Neural crest cell (in vitro differentiated cells): ENCODE data around the gene BEST3. TPM values are rescaled to one million over a fixed set of nuclear protein-coding genes. Genes with fewer than 3 reads are reported as not detected.
A peak's percentile ranks its signal among the peaks of the same experiment; 100 is the strongest.

Experiments used
- DNase-seq: peaks from one replicate; pipeline ENCODE4 v3.0.0; 2021; ENCODE audit warnings: low read depth, mixed read lengths, low spot score
- H3K27ac Mint-ChIP-seq: one replicate; pipeline ENCODE4 v1.8.0; 2021; ENCODE audit warnings: mild to moderate bottlenecking, mixed read lengths; ENCODE audit not compliant: unreplicated experiment
- H3K27me3 Mint-ChIP-seq: 2 replicates; pipeline ENCODE4 v1.8.0; 2021; ENCODE audit warnings: low read depth, mild to moderate bottlenecking, mixed read lengths
- H3K36me3 Mint-ChIP-seq: 2 replicates; pipeline ENCODE4 v1.8.0; 2021; ENCODE audit warnings: low read depth, mild to moderate bottlenecking, mixed read lengths
- H3K4me1 Mint-ChIP-seq: 2 replicates; pipeline ENCODE4 v1.8.0; 2021; ENCODE audit warnings: mixed read lengths
- H3K4me3 Mint-ChIP-seq: one replicate; pipeline ENCODE4 v1.8.0; 2021; ENCODE audit warnings: mild to moderate bottlenecking, mixed read lengths
- H3K9me3 Mint-ChIP-seq: 2 replicates; pipeline ENCODE4 v1.8.0; 2021; ENCODE audit warnings: mixed read lengths
- total RNA-seq: library from RNA; stranded (reverse); gene quantifications from 2 replicates; pipeline ENCODE4 v1.2.1, GENCODE V29; 2021
- TF ChIP-seq, protein P1 (sequence below): fragments of 200-600 bp; sonication (generic); conservative IDR thresholded peaks from 2 replicates; pipeline ENCODE4 v1.5.0; 2021; ENCODE audit warnings: antibody characterized with exemption, mild to moderate bottlenecking

The BEST3 gene
- total RNA-seq, 1 donor from 2014 or later = not detected

DNA sequence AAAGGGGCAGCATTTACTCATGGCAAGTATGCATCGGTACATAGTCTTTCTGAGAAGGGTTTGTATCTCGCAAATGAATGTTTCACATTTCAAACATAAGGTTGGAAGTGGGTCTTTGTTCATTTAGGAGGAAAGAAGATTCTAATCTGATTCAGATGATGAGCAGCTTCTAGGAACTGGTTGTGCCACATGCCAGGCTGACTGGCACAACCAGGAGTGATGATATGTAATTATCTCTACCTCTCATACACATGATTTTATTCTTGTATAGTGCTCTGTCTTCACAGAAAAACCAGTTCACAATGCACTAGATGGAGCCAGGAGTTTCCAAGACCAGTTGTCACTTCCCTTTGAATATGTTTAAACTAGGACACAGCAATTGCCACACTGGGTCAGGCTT is 13.7 kb upstream of the BEST3 start:
- TF ChIP-seq, protein P1, sequence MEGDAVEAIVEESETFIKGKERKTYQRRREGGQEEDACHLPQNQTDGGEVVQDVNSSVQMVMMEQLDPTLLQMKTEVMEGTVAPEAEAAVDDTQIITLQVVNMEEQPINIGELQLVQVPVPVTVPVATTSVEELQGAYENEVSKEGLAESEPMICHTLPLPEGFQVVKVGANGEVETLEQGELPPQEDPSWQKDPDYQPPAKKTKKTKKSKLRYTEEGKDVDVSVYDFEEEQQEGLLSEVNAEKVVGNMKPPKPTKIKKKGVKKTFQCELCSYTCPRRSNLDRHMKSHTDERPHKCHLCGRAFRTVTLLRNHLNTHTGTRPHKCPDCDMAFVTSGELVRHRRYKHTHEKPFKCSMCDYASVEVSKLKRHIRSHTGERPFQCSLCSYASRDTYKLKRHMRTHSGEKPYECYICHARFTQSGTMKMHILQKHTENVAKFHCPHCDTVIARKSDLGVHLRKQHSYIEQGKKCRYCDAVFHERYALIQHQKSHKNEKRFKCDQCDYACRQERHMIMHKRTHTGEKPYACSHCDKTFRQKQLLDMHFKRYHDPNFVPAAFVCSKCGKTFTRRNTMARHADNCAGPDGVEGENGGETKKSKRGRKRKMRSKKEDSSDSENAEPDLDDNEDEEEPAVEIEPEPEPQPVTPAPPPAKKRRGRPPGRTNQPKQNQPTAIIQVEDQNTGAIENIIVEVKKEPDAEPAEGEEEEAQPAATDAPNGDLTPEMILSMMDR = no peak
- Mint-ChIP-seq H3K36me3 (no peaks in the 10 kb centered on the region), H3K4me1 (no peaks in the 10 kb centered on the region), H3K9me3 (peaks cover 2% of the 10 kb centered on the region), H3K27ac (no peak overlapping the region), H3K4me3 (no peak overlapping the region), H3K27me3 (no peaks in the 10 kb centered on the region)
- DNase-seq = no peak

DNA sequence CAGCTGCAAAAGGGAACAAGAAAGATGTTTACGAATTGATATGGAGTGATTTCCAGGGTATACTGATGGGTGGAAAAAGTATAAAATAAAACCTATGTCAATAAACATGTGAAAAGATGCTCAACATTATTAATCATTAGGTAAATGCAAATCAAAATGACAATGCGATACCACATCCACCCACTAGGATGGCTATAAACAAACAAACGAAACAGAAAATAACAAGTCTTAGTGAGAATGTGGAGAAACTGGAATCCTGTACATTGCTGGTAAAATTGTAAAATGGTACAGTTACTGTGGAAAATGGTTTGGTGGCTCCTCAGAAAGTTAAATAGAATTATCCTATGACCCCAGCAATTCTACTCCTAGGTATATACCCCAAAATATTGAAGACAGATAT is 9.5 kb upstream of the BEST3 start:
- Mint-ChIP-seq H3K9me3 (peaks cover 2% of the 10 kb centered on the region), H3K27ac (no peak overlapping the region), H3K4me1 (no peaks in the 10 kb centered on the region), H3K36me3 (no peaks in the 10 kb centered on the region), H3K27me3 (no peaks in the 10 kb centered on the region), H3K4me3 (no peak overlapping the region)
- no peak for DNase-seq
- TF ChIP-seq, protein P1 = peak; percentile 53

DNA sequence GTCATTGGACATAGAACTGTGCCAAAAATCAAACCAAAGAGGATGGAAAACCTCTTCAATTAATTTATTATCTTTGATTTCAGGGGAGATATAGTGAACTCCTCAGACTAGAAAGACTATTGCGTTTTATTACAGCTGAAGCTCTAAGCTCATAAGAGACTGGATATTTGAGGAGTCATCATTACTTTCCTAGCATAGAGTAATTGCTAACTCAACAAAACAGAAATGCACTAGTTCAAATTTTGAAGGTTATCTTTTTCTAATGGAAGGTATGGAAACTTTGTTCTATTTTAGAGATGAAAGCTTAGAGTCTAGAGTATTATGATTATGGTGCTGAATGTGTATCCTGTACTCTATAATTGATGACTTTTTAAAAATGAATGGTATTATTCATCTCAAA is 5.3 kb upstream of the BEST3 start:
- H3K4me1 Mint-ChIP-seq = no peaks in the 10 kb centered on the region
- H3K36me3 Mint-ChIP-seq = no peaks in the 10 kb centered on the region
- TF ChIP-seq, protein P1 = no peak
- no peaks in the 10 kb centered on the region for H3K9me3 Mint-ChIP-seq
- no peak for DNase-seq
- no peak overlapping the region for H3K4me3 Mint-ChIP-seq
- no peak overlapping the region for H3K27ac Mint-ChIP-seq
- no peaks in the 10 kb centered on the region for H3K27me3 Mint-ChIP-seq

DNA sequence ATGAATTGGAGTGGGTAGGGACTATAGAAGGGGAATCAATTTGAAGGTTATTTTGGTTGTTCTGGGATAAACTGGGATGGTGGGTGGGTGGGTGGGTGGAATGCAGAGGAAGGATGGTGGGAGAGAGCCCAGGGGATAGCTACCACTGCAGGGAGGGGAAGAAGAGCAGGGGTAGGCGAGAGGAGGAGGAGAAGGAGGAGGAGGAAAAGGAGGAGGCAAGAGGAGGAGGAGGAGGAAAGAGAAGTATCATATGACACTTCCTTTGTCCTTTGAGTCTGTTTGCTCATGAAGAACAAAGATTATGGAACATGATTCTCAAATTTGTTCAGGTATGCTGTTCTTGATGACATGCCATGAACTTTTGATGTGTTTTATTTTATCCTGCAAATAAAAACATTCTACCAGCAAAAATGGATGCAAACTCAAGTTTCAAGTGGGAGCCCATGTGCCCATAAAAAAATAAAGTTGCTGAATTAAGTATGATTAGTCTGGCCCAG is 4.1 kb upstream of the BEST3 start:
- no peak for DNase-seq
- TF ChIP-seq, protein P1 = no peak
- Mint-ChIP-seq H3K4me1 (no peaks in the 10 kb centered on the region), H3K4me3 (no peak overlapping the region), H3K9me3 (no peaks in the 10 kb centered on the region), H3K27ac (no peak overlapping the region), H3K36me3 (no peaks in the 10 kb centered on the region), H3K27me3 (no peaks in the 10 kb centered on the region)

DNA sequence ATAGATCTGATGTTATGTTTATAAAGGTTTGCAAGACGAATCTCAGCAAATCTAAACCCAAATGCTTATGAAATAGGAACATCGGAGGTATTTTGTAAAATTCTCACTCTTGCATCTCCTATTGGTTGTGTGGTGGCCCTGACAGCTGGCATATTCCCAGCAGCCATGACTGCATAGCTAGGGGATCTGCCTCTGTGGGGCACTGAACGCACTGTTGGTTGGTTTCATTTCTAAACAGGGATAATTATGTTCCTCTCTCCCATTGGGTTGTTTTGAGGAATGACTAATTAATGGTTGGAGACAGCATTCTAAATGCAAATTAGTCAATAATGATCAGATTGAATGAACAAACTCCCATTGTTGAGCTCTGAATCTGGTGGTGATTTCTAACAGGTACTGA is 2.7 kb upstream of the BEST3 start:
- no peaks in the 10 kb centered on the region for H3K36me3 Mint-ChIP-seq
- no peaks in the 10 kb centered on the region for H3K9me3 Mint-ChIP-seq
- DNase-seq = no peak
- H3K4me3 Mint-ChIP-seq = no peak overlapping the region
- no peaks in the 10 kb centered on the region for H3K27me3 Mint-ChIP-seq
- TF ChIP-seq, protein P1 = no peak
- H3K4me1 Mint-ChIP-seq = no peaks in the 10 kb centered on the region
- no peak overlapping the region for H3K27ac Mint-ChIP-seq

DNA sequence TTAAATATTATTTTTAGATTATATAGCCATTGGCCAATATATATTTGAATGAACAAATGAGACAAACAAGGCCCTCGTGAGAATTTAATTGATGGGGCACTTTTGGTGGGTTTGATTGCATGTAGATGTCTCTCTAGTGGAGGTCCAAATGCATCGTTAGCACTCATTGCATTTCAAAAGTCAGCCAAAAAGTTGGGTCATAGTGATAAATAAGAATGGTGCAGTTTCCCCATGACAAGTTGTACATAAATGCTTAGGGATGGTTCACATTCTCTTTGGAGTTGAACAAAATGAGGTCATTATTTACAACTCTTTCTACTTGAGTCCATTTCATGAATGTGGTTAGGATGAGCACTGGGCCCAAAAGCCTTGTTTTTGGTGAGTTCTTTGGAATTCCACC is 1.0 kb downstream of the BEST3 start:
- Mint-ChIP-seq H3K27me3 (no peaks in the 10 kb centered on the region), H3K27ac (no peak overlapping the region), H3K9me3 (no peaks in the 10 kb centered on the region), H3K4me1 (no peaks in the 10 kb centered on the region), H3K36me3 (no peaks in the 10 kb centered on the region), H3K4me3 (no peak overlapping the region)
- no peak for DNase-seq
- TF ChIP-seq, protein P1 = no peak
